Activated CD4-positive, alpha-beta memory T cell treated with anti-CD3 and anti-CD28 coated beads for 36 hours (primary cell): ENCODE results near the gene TTF2. TPM values are rescaled to one million over a fixed set of nuclear protein-coding genes. Genes with fewer than 3 reads are reported as not detected.

ENCODE experiments used
- CTCF ChIA-PET: fragments of 350-600 bp; sonication (Branson Sonifier 250); formaldehyde crosslinking; loops from one replicate; lab custom pipeline; 2021; ENCODE audit warnings: antibody characterized with exemption, inconsistent platforms; lab: Charles Lee
- POLR2A ChIA-PET: fragments of 350-600 bp; sonication (Branson Sonifier 250); formaldehyde crosslinking; loops from one replicate; lab custom pipeline; 2021; ENCODE audit warnings: antibody characterized with exemption; lab: Charles Lee
- DNase-seq: peaks from one replicate; pipeline ENCODE4 v3.0.0-alpha.2; 2020
- H3K27ac Mint-ChIP-seq: one replicate; pipeline ENCODE4 v1.8.0; 2021; ENCODE audit warnings: mixed read lengths
- H3K27me3 Mint-ChIP-seq: one replicate; pipeline ENCODE4 v1.8.0; 2021; ENCODE audit warnings: mixed read lengths
- H3K36me3 Mint-ChIP-seq: one replicate; pipeline ENCODE4 v1.8.0; 2021; ENCODE audit warnings: mixed read lengths
- H3K4me1 Mint-ChIP-seq: one replicate; pipeline ENCODE4 v1.8.0; 2021; ENCODE audit warnings: low read depth, mixed read lengths
- H3K4me3 Mint-ChIP-seq: one replicate; pipeline ENCODE4 v1.8.0; 2021; ENCODE audit warnings: mild to moderate bottlenecking, mixed read lengths
- H3K9me3 Mint-ChIP-seq: one replicate; pipeline ENCODE4 v1.8.0; 2021; ENCODE audit warnings: mixed read lengths
- intact Hi-C: fragments of 100-400 bp; cut with micrococcal nuclease; formaldehyde crosslinking; loops from one replicate; pipeline ENCODE4 v1.15.1; 2023
- total RNA-seq, 2 experiments: library from RNA; stranded (reverse); gene quantifications; one replicate each; pipeline ENCODE4 v1.2.3, GENCODE V29; 2021

Gene TTF2
- total RNA-seq, 2 experiments from 2014 or later: 102 to 104 TPM

DNA sequence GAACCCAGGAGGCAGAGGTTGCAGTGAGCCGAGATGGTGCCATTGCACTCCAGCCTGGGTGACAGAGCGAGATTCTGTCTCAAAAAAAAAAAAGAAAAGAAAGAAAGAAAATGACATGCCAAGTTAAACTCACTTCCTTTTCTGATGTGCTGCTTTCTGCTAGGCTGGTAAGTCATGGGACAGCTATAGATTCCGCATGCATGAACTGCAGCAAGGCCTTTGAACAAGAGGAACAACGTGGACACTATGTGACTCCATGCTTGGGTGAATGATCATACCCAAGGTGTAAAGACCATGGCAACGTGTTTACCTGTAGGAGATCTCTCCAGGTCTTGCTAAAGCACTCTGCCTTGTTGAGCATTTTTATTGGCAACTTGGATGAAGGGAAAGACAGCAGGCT, 10.3 kb upstream of the TTF2 start:
- no peak for DNase-seq
- no peaks in the 10 kb centered on the region for H3K9me3 Mint-ChIP-seq
- H3K4me3 Mint-ChIP-seq: no peak overlapping the region
- ChIA-PET CTCF (interaction anchor here (1.0 kb wide), 1 partner anchor 328 kb away, joined by 3 read pairs; no protein-coding TSS in a partner anchor), POLR2A (no interaction called here)
- H3K27ac Mint-ChIP-seq: no peak overlapping the region
- peaks cover 4% of the 10 kb centered on the region for H3K36me3 Mint-ChIP-seq
- H3K4me1 Mint-ChIP-seq: peaks cover 28% of the 10 kb centered on the region
- no peaks in the 10 kb centered on the region for H3K27me3 Mint-ChIP-seq
- intact Hi-C loops: loop anchor here (2.0 to 5.0 kb wide), 2 partner anchors 63 to 118 kb away; no protein-coding TSS in a partner anchor

DNA sequence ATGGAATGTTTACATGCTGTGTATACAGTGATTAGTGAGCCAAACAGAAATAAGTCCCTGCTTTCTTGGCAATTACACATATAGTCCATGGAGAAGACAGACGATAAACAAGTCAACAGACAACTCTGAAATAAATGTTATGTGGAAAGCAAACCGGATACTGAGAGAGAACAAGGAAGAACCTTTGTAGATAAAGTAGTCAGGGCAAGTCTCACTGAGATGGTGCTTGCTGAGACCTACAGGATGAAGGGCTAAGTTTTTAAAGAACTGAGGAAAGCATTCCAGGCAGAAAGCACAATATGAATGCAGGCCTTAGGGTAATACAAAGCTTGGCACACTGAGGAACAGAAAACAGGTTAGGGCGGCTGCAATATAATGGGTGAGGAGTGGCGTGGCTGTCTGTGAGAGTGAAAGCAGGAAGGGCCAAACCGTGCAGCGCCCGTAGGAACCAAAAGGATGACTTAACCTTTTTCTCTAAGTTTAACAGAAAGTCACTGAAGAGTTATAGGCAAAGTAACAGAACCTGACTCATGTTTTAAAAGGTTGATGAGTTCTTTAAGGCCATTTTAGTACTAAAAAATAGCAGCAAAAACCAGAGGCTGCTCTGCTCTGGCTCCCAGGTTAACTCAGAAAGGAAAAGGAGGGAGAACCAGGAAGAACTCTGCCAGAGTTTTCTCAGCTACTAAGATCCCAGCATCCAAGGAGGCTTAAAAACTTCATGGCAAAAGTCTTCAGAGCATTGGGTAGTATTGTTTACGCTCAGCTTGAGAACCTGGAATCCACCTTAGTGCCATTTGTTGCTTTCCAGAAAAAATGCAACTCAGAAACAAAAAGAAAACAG, 8.7 kb upstream of the TTF2 start:
- H3K27me3 Mint-ChIP-seq: no peaks in the 10 kb centered on the region

DNA sequence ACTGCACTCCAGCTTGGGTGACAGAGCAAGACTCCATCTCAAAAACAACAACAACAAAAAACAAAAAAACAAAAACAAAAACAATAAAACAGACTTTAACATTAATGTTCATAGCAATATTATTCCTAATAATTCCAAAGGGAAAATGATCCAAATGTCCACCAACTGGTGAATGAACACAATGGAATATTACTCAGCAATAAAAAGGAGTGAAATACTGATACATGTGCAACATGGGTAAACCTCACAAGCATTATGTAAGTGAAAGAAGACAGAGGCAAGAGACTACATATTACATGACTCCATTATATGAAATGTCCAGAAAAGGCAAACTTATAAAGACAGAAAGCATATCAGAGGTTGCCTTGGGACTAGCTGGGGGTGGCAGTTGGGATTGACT, 6.1 kb upstream of the TTF2 start:
- Mint-ChIP-seq H3K4me1 (peaks cover 33% of the 10 kb centered on the region), H3K36me3 (peaks cover 3% of the 10 kb centered on the region), H3K27me3 (no peaks in the 10 kb centered on the region), H3K9me3 (no peaks in the 10 kb centered on the region), H3K4me3 (no peak overlapping the region), H3K27ac (no peak overlapping the region)
- ChIA-PET POLR2A (no interaction called here), CTCF (interaction anchor here (1.0 to 1.4 kb wide), 5 partner anchors 128 to 569 kb away, joined by 3 to 4 read pairs (median 3); no protein-coding TSS in a partner anchor)
- no peak for DNase-seq
- intact Hi-C loops: loop anchor here (5.0 kb wide), 1 partner anchor 122 kb away; no protein-coding TSS in a partner anchor

More for the DNA sequence above, 8.7 kb upstream of the TTF2 start:
- Mint-ChIP-seq H3K4me1 (peaks cover 30% of the 10 kb centered on the region), H3K4me3 (peak overlapping the region; percentile 55), H3K27ac (peak overlapping the region; percentile 26), H3K36me3 (peaks cover 4% of the 10 kb centered on the region), H3K9me3 (no peaks in the 10 kb centered on the region)
- intact Hi-C loops: loop anchor here (1.0 to 5.0 kb wide), 3 partner anchors 50 to 119 kb away; partner anchors contain the start of gene CD101
- peak; percentile 67 for DNase-seq
- ChIA-PET CTCF (interaction anchor here (0.7 to 0.9 kb wide), 3 partner anchors 9 to 314 kb away, joined by 3 read pairs; partner anchors contain the start of gene TTF2), POLR2A (no interaction called here)

DNA sequence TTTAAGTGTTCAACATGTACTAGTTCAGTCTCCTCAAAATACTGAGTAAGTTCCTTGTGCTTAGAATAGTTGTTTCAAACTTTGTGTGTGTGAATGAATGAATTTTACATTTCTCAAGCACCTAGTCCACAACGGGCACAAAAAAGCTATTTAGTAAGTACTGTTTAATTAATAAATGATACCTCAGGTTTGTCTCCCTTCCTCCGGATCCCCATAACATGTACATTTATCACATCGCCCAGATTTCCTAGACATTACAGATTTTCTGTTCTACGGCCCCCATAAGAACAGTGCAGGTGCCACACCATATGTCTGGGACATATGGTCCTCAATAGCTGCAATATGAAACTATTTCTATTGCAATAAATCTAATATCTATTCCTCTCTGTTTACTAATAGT, 1.3 kb upstream of the TTF2 start:
- Mint-ChIP-seq H3K4me1 (peaks cover 38% of the 10 kb centered on the region), H3K27ac (no peak overlapping the region), H3K4me3 (no peak overlapping the region), H3K27me3 (no peaks in the 10 kb centered on the region), H3K36me3 (peaks cover 22% of the 10 kb centered on the region), H3K9me3 (no peaks in the 10 kb centered on the region)
- no peak for DNase-seq
- POLR2A ChIA-PET: interaction anchor here (0.8 to 5.4 kb wide), 6 partner anchors 18 to 320 kb away, joined by 3 to 94 read pairs (median 20); no protein-coding TSS in a partner anchor
- intact Hi-C loops: no loop called here
- CTCF ChIA-PET: interaction anchor here (0.6 to 3.7 kb wide), 9 partner anchors 16 to 484 kb away, joined by 3 to 28 read pairs (median 7); no protein-coding TSS in a partner anchor

DNA sequence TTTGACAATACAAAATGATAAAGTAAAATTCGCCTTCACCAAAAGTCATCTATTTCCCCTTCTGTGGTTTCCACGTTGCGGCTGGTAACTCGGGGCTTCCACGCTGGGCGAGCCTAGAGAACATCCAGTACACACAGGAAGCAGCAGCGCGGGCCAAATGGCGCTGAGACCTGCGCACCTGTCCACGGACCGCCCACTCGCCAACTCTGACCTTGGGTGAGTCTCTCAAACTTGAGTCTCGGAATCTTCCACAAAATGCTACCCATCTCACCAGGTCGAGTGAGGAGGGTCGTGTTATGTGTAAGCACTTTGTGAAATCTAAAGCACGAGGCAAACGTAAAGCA, 820 bp upstream of the TTF2 start:
- peaks cover 40% of the 10 kb centered on the region for H3K4me1 Mint-ChIP-seq
- ChIA-PET POLR2A (interaction anchor here (0.8 to 5.4 kb wide), 20 partner anchors 10 to 597 kb away, joined by 3 to 94 read pairs (median 7); partner anchors contain the start of gene CD2), CTCF (interaction anchor here (0.6 to 3.7 kb wide), 11 partner anchors 10 to 486 kb away, joined by 3 to 28 read pairs (median 10); no protein-coding TSS in a partner anchor)
- no peak overlapping the region for H3K4me3 Mint-ChIP-seq
- peaks cover 27% of the 10 kb centered on the region for H3K36me3 Mint-ChIP-seq
- H3K27ac Mint-ChIP-seq: no peak overlapping the region
- no peaks in the 10 kb centered on the region for H3K27me3 Mint-ChIP-seq
- intact Hi-C loops: no loop called here
- no peaks in the 10 kb centered on the region for H3K9me3 Mint-ChIP-seq
- peak; percentile 84 for DNase-seq

DNA sequence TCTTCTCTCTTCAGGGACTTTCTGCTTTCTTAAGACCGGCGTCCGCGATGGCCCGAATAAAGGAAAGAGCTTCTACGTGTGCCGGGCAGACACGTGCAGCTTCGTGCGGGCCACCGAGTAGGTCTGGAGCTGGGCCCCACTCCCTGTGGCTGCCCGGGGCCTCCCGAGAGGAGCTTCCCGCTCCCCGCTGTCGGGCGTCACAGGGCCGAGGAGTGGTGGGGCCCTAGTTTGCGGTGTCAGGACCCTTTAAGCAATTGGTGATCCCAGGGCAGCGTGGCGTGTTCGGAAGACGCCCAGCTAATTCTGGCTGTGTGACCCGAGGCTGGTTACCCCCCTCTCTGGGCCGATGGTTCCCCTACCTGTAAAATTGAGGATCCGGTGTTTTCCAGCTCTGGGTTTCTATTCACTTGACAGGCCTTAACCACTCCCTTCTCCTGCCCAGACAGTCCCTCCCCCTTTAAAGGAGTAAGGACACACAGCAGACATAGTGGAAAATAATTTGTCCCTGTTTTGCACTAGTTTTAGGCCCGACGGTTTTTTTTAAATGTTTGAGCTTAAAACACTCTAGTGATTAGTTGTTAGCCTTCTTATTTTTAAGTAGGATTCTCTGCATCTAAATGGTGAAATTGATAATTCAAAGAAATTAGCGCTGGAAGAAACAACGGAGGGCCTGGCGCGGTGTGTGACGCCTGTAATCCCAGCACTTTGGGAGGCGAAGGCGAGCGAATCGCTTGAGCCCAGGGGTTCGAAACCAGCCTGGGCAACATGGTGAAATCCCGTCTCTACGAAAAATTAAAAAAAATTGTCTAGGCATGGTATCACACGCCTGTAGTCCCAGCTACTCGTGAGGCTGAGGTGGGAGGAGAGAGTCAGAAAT, 553 bp downstream of the TTF2 start:
- peak; percentile 54 for DNase-seq
- Mint-ChIP-seq H3K4me1 (peaks cover 39% of the 10 kb centered on the region), H3K9me3 (no peaks in the 10 kb centered on the region), H3K27ac (no peak overlapping the region), H3K27me3 (no peaks in the 10 kb centered on the region), H3K36me3 (peaks cover 36% of the 10 kb centered on the region), H3K4me3 (no peak overlapping the region)
- ChIA-PET POLR2A (interaction anchor here (0.7 to 5.4 kb wide), 35 partner anchors 9 to 595 kb away, joined by 3 to 94 read pairs (median 6); partner anchors contain the start of genes CD2 and IGSF3), CTCF (interaction anchor here (0.6 to 3.5 kb wide), 21 partner anchors 8 to 922 kb away, joined by 3 to 20 read pairs (median 4); partner anchors contain the start of gene CD2)
- intact Hi-C loops: loop anchor here (1.0 to 5.0 kb wide), 15 partner anchors 17 to 683 kb away; partner anchors contain the start of genes CD101, CD58 and MAN1A2

DNA sequence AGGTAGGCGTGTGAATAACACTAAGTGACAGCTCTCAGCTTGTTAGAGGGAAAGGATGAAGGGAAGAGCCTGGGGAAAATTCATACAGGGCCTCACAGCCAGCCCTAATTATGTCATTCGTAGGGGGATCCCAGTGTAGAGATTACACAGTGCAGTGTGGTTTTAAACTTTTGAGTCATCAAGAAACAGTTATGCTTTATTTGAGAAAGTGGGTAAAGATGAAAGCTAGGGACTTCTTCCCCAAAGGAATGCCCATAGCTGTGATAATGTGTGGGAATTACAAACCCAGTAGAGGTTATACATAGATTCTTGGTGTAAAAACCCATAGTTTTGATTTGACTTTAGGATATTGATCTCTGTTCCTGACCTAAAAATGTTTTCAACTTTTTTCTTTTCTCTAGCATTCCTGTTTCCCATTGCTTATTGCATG, 1.9 kb downstream of the TTF2 start:
- peak overlapping the region; percentile 50 for H3K4me3 Mint-ChIP-seq
- peak; percentile 64 for DNase-seq
- peak overlapping the region; percentile 45 for H3K27ac Mint-ChIP-seq
- peaks cover 42% of the 10 kb centered on the region for H3K36me3 Mint-ChIP-seq
- intact Hi-C loops: loop anchor here (1.0 to 5.0 kb wide), 10 partner anchors 8 to 685 kb away; partner anchors contain the start of genes CD58 and MAN1A2
- CTCF ChIA-PET: interaction anchor here (0.7 to 3.5 kb wide), 5 partner anchors 10 to 325 kb away, joined by 3 to 20 read pairs (median 4); no protein-coding TSS in a partner anchor
- no peaks in the 10 kb centered on the region for H3K27me3 Mint-ChIP-seq
- POLR2A ChIA-PET: interaction anchor here (0.6 to 1.6 kb wide), 10 partner anchors 15 to 325 kb away, joined by 3 to 11 read pairs (median 4); partner anchors contain the start of gene CD2
- H3K4me1 Mint-ChIP-seq: peaks cover 39% of the 10 kb centered on the region
- H3K9me3 Mint-ChIP-seq: no peaks in the 10 kb centered on the region

DNA sequence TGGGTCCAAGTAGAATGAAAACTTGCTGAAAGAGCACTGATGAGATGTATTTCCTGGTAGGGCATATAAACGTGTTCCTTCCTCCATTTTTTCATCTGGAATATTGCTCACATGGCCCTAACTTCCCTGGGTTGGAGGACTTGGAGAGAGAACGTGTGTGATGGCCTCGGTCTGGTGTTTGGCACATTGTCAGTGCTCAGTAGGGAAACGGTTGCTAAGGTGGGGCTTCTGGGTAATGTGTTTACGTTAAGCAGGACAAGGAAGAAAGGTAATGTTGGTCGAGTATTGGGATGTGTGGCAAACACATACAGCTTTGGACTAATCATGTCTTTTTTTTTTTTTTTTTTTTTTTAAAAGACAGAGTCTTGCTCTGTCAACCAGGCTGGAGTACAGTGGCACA, 6.2 kb downstream of the TTF2 start:
- ChIA-PET CTCF (interaction anchor here (0.8 to 8.4 kb wide), 8 partner anchors 10 to 468 kb away, joined by 3 to 150 read pairs (median 14); no protein-coding TSS in a partner anchor), POLR2A (interaction anchor here (2.5 kb wide), 1 partner anchor 11 kb away, joined by 9 read pairs; no protein-coding TSS in a partner anchor)
- intact Hi-C loops: no loop called here
- Mint-ChIP-seq H3K4me3 (no peak overlapping the region), H3K9me3 (no peaks in the 10 kb centered on the region), H3K27me3 (no peaks in the 10 kb centered on the region), H3K36me3 (peaks cover 50% of the 10 kb centered on the region), H3K4me1 (peaks cover 50% of the 10 kb centered on the region), H3K27ac (no peak overlapping the region)
- DNase-seq: no peak

DNA sequence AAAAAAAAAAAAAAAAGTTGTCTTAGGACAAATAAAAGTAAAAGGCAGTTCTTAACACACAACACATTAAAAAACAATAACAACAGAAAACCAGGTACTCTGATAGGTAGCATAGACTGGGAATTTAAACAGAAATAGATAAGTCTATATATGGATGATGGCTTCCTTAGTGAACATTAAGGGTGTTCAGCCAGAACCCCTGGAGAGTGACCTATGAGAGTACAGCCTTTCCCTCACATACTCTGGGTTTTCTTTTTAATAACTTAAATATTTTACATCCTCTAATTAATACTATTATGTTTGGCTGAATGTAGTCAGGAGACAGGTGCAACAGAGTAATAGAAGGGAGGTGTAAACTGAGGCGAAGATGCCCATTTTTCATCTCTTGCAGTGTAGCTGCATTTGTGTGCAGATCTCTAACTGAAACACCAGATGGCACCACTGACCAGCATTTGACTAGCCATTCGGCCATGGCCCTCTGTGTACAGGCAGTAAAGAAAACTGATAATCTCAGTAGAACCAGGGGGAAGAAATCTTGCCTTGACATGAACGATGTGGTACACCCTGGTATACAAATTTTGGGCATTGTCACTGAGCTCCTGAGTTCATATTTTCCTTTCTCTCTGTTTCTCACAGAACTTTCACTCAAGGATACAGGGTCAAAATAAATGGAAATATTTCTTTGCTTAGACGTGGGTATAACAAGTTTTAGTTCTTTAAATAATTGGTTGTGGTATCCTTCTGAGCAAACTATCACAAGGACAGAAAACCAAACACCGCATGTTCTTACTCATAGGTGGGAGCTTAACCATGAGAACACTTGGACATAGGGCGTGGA, 7.6 kb downstream of the TTF2 start:
- no peaks in the 10 kb centered on the region for H3K9me3 Mint-ChIP-seq
- no peak overlapping the region for H3K4me3 Mint-ChIP-seq
- POLR2A ChIA-PET: interaction anchor here (2.5 kb wide), 1 partner anchor 10 kb away, joined by 9 read pairs; no protein-coding TSS in a partner anchor
- H3K4me1 Mint-ChIP-seq: peaks cover 38% of the 10 kb centered on the region
- no peak overlapping the region for H3K27ac Mint-ChIP-seq
- CTCF ChIA-PET: interaction anchor here (0.8 to 8.4 kb wide), 21 partner anchors 8 to 828 kb away, joined by 3 to 150 read pairs (median 7); partner anchors contain the start of gene TTF2
- DNase-seq: peak; percentile 60
- H3K36me3 Mint-ChIP-seq: peaks cover 51% of the 10 kb centered on the region
- intact Hi-C loops: loop anchor here (1.0 kb wide), 1 partner anchor 61 kb away; no protein-coding TSS in a partner anchor
- no peaks in the 10 kb centered on the region for H3K27me3 Mint-ChIP-seq

DNA sequence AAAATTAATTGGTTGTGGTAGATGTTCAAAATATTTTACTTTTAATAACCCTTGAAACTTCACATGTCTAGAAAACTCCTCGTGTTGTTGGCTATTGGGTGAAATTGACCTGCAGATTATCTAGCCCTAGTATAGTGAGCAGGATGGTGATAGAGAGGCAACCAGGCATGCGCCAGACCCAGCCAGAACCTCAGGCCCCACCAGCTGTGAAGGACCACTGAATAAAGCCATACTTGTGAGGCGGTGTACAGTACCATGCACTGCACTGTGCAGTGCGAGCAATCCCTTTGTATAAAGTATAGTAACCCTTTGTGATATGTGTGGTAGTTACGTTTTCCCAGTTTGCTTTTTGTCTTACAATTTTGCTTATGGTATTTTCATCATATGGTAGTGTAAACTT, 8.5 kb downstream of the TTF2 start:
- Mint-ChIP-seq H3K27ac (no peak overlapping the region), H3K4me1 (peaks cover 33% of the 10 kb centered on the region), H3K4me3 (no peak overlapping the region), H3K36me3 (peaks cover 51% of the 10 kb centered on the region), H3K27me3 (no peaks in the 10 kb centered on the region), H3K9me3 (no peaks in the 10 kb centered on the region)
- intact Hi-C loops: no loop called here
- POLR2A ChIA-PET: interaction anchor here (1.9 to 2.5 kb wide), 2 partner anchors 9 kb away, joined by 5 to 9 read pairs; partner anchors contain the start of gene TTF2
- DNase-seq: no peak
- CTCF ChIA-PET: interaction anchor here (0.8 to 8.4 kb wide), 14 partner anchors 9 to 827 kb away, joined by 3 to 150 read pairs (median 8); partner anchors contain the start of gene TTF2
